GM12878 (cell line): Measurements from ENCODE around the gene ZFTA.

Experiments used
- EP300 ChIP-seq, 2 experiments: fragments of 150-350 bp in 1 of 2; IDR thresholded peaks; 2 replicates each; pipeline ENCODE4 v1.6.1; 2011 to 2012; ENCODE audit warnings: low read depth in 2 of 2, low read length in 2 of 2, borderline replicate concordance in 1 of 2, improper control_type of control experiment in 1 of 2, inconsistent platforms in 1 of 2; ENCODE audit not compliant: control insufficient read depth in 1 of 2
- ETV6 ChIP-seq, 2 experiments: fragments of 450-650 bp in 1 of 2; IDR thresholded peaks in 1 of 2; conservative IDR thresholded peaks in 1 of 2; 2 replicates each; pipeline ENCODE4 v1.6.1; 2014; ENCODE audit warnings: antibody characterized with exemption in 1 of 2, borderline replicate concordance in 1 of 2, low read depth in 1 of 2, mild to moderate bottlenecking in 1 of 2, moderate library complexity in 1 of 2
- NFYB ChIP-seq: IDR thresholded peaks from 2 replicates; pipeline ENCODE4 v1.6.1; 2011; ENCODE audit warnings: low read depth, mild to moderate bottlenecking, low read length, improper control_type of control experiment, moderate library complexity; ENCODE audit not compliant: insufficient read depth
- POLR2AphosphoS5 ChIP-seq: IDR thresholded peaks from 2 replicates; pipeline ENCODE4 v1.6.1; 2011; ENCODE audit warnings: mild to moderate bottlenecking, low read length, inconsistent platforms
- RBBP5 ChIP-seq: fragments of 200-600 bp; sonication (generic); conservative IDR thresholded peaks from 2 replicates; pipeline ENCODE4 v1.6.1; 2016
- RFX5 ChIP-seq: IDR thresholded peaks from 2 replicates; pipeline ENCODE4 v1.6.1; 2011; ENCODE audit warnings: low read depth, low read length, improper control_type of control experiment
- SPI1 ChIP-seq: IDR thresholded peaks from 2 replicates; pipeline ENCODE4 v1.6.1; 2011; ENCODE audit warnings: low read depth, mild to moderate bottlenecking, low read length, moderate library complexity, borderline replicate concordance; ENCODE audit not compliant: insufficient read depth
- SREBF2 ChIP-seq: IDR thresholded peaks from 2 replicates; pipeline ENCODE4 v1.6.1; 2012; ENCODE audit warnings: mild to moderate bottlenecking, low read length
- TAF1 ChIP-seq: IDR thresholded peaks from 2 replicates; pipeline ENCODE4 v1.6.1; 2011; ENCODE audit warnings: mild to moderate bottlenecking, low read depth, low read length, borderline replicate concordance
- TBL1XR1 ChIP-seq: IDR thresholded peaks from 2 replicates; pipeline ENCODE4 v1.6.1; 2012; ENCODE audit warnings: low read depth, low read length, improper control_type of control experiment
- TF ChIP-seq, protein P1 (sequence below), 3 experiments: IDR thresholded peaks in 2 of 3; conservative IDR thresholded peaks in 1 of 3; 2 replicates each; pipeline ENCODE4 v1.5.1; 2011; ENCODE audit warnings: low read depth in 3 of 3, low read length in 3 of 3, mild to moderate bottlenecking in 3 of 3, control low read depth in 2 of 3, moderate library complexity in 2 of 3, inconsistent platforms in 1 of 3, mixed read lengths in 1 of 3; ENCODE audit not compliant: control insufficient read depth in 2 of 3, insufficient read depth in 1 of 3; ENCODE audit errors: extremely low read depth in 1 of 3
- TF ChIP-seq, protein P2 (sequence below): fragments of 450-650 bp; IDR thresholded peaks from 2 replicates; pipeline ENCODE4 v1.6.1; 2018; ENCODE audit warnings: borderline replicate concordance, mild to moderate bottlenecking; ENCODE audit not compliant: partially characterized antibody
- TF ChIP-seq, protein P3 (sequence below): IDR thresholded peaks from 2 replicates; pipeline ENCODE4 v1.6.1; 2012; ENCODE audit warnings: low read depth, low read length, improper control_type of control experiment
- TF ChIP-seq, protein P4 (sequence below): IDR thresholded peaks from 2 replicates; pipeline ENCODE4 v1.6.1; 2012; ENCODE audit warnings: low read depth, low read length, improper control_type of control experiment

- TF ChIP-seq, protein P1, sequence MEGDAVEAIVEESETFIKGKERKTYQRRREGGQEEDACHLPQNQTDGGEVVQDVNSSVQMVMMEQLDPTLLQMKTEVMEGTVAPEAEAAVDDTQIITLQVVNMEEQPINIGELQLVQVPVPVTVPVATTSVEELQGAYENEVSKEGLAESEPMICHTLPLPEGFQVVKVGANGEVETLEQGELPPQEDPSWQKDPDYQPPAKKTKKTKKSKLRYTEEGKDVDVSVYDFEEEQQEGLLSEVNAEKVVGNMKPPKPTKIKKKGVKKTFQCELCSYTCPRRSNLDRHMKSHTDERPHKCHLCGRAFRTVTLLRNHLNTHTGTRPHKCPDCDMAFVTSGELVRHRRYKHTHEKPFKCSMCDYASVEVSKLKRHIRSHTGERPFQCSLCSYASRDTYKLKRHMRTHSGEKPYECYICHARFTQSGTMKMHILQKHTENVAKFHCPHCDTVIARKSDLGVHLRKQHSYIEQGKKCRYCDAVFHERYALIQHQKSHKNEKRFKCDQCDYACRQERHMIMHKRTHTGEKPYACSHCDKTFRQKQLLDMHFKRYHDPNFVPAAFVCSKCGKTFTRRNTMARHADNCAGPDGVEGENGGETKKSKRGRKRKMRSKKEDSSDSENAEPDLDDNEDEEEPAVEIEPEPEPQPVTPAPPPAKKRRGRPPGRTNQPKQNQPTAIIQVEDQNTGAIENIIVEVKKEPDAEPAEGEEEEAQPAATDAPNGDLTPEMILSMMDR (IDR thresholded peaks at IDR 0.05 in 2 of 3, conservative IDR thresholded peaks at IDR 0.05 in 1 of 3; ENCODE audit: control insufficient read depth in 2 of 3, extremely low read depth in 1 of 3, insufficient read depth in 1 of 3, low read depth in 3 of 3, low read length in 3 of 3): no peak
- no peak for TF ChIP-seq POLR2AphosphoS5
- TF ChIP-seq, protein P2, sequence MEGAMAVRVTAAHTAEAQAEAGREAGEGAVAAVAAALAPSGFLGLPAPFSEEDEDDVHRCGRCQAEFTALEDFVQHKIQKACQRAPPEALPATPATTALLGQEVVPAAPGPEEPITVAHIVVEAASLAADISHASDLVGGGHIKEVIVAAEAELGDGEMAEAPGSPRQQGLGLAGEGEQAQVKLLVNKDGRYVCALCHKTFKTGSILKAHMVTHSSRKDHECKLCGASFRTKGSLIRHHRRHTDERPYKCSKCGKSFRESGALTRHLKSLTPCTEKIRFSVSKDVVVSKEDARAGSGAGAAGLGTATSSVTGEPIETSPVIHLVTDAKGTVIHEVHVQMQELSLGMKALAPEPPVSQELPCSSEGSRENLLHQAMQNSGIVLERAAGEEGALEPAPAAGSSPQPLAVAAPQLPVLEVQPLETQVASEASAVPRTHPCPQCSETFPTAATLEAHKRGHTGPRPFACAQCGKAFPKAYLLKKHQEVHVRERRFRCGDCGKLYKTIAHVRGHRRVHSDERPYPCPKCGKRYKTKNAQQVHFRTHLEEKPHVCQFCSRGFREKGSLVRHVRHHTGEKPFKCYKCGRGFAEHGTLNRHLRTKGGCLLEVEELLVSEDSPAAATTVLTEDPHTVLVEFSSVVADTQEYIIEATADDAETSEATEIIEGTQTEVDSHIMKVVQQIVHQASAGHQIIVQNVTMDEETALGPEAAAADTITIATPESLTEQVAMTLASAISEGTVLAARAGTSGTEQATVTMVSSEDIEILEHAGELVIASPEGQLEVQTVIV: no peak
- no peak for TF ChIP-seq TBL1XR1
- no peak for TF ChIP-seq RBBP5
- TF ChIP-seq NFYB: no peak
- TF ChIP-seq, protein P3, sequence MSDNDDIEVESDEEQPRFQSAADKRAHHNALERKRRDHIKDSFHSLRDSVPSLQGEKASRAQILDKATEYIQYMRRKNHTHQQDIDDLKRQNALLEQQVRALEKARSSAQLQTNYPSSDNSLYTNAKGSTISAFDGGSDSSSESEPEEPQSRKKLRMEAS: no peak
- no peak for TF ChIP-seq ETV6 (conservative IDR thresholded peaks at IDR 0.05 in 1 of 2, IDR thresholded peaks at IDR 0.05 in 1 of 2; ENCODE audit: borderline replicate concordance in 1 of 2, low read depth in 1 of 2)
- no peak for TF ChIP-seq SPI1
- no peak for TF ChIP-seq RFX5
- no peak for TF ChIP-seq TAF1
- no peak for TF ChIP-seq SREBF2
- TF ChIP-seq EP300 (IDR thresholded peaks at IDR 0.05; ENCODE audit: borderline replicate concordance in 1 of 2, control insufficient read depth in 1 of 2, low read depth in 2 of 2, low read length in 2 of 2): no peak
- TF ChIP-seq, protein P4, sequence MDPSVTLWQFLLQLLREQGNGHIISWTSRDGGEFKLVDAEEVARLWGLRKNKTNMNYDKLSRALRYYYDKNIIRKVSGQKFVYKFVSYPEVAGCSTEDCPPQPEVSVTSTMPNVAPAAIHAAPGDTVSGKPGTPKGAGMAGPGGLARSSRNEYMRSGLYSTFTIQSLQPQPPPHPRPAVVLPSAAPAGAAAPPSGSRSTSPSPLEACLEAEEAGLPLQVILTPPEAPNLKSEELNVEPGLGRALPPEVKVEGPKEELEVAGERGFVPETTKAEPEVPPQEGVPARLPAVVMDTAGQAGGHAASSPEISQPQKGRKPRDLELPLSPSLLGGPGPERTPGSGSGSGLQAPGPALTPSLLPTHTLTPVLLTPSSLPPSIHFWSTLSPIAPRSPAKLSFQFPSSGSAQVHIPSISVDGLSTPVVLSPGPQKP: no peak
Observed at GRCh38 chr11:63749624-63750023, 19.0 kb downstream of the ZFTA start.
